ENCODE results near the gene CDH4. TPM values are rescaled to one million over a fixed set of nuclear protein-coding genes. Genes with fewer than 3 reads are reported as not detected.

Gene CDH4
- total RNA-seq, 6 experiments from 2014 or later: 5.8 to 12.8 (median 10.9) TPM

DNA sequence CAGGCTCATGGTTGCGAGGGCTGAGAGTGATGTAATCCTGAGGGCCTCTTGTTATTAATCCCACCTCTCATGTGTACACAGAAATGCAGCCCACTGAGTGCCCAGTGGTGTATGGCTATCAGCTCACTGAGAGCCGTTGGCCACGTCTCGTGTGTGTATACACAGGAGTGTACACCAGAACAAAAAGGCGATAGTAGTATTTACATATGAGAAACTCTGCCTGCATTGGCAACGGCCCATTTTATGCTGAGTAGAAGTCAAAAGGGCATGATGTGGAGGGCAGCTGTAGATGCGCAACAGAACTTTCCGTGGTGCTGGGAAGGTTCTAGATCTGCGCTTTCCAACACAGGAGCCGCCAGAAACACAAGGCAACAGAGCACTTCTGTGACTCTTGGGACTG lies 28.9 kb upstream of the CDH4 start:
- Mint-ChIP-seq H3K4me3 (no peak overlapping the region), H3K4me1 (ENCODE audit: low read depth) (peaks cover 34% of the 10 kb centered on the region), H3K27ac (no peak overlapping the region), H3K9me3 (no peaks in the 10 kb centered on the region), H3K27me3 (ENCODE audit: insufficient read depth) (peaks cover 7% of the 10 kb centered on the region), H3K36me3 (ENCODE audit: low read depth) (peaks cover 3% of the 10 kb centered on the region; the same call in 1 of the 2 replicates)
- no peak for DNase-seq
- TF ChIP-seq, protein P1, sequence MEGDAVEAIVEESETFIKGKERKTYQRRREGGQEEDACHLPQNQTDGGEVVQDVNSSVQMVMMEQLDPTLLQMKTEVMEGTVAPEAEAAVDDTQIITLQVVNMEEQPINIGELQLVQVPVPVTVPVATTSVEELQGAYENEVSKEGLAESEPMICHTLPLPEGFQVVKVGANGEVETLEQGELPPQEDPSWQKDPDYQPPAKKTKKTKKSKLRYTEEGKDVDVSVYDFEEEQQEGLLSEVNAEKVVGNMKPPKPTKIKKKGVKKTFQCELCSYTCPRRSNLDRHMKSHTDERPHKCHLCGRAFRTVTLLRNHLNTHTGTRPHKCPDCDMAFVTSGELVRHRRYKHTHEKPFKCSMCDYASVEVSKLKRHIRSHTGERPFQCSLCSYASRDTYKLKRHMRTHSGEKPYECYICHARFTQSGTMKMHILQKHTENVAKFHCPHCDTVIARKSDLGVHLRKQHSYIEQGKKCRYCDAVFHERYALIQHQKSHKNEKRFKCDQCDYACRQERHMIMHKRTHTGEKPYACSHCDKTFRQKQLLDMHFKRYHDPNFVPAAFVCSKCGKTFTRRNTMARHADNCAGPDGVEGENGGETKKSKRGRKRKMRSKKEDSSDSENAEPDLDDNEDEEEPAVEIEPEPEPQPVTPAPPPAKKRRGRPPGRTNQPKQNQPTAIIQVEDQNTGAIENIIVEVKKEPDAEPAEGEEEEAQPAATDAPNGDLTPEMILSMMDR (IDR thresholded peaks at IDR 0.05): no peak

DNA sequence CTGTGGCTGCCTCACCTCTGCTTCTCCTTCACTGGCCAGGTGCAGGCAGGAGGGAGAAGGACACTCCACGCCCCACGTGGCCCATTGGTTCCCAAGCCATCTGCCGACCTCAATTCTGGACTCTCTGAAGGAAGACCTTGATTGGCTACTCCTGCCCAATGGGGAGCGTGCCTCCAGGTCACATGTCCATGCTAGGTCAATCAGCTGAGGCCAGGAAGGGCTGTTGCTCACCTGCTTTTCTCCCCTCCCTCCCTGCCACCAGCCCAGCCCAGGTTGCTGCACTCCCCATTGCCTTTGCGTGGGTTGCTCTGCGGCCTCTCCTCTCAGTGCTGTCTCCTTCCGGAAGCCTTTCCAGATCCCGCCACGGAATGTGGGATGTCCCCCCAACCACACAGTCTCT lies 21.9 kb upstream of the CDH4 start:
- H3K36me3 Mint-ChIP-seq (ENCODE audit: low read depth): no peaks in the 10 kb centered on the region
- H3K4me1 Mint-ChIP-seq (ENCODE audit: low read depth): peaks cover 6% of the 10 kb centered on the region
- no peak overlapping the region for H3K4me3 Mint-ChIP-seq
- TF ChIP-seq, protein P1 (IDR thresholded peaks at IDR 0.05): no peak
- no peaks in the 10 kb centered on the region; the same call in 1 of the 2 replicates for H3K9me3 Mint-ChIP-seq
- H3K27me3 Mint-ChIP-seq (ENCODE audit: insufficient read depth): peaks cover 9% of the 10 kb centered on the region
- H3K27ac Mint-ChIP-seq: no peak overlapping the region
- DNase-seq: no peak

DNA sequence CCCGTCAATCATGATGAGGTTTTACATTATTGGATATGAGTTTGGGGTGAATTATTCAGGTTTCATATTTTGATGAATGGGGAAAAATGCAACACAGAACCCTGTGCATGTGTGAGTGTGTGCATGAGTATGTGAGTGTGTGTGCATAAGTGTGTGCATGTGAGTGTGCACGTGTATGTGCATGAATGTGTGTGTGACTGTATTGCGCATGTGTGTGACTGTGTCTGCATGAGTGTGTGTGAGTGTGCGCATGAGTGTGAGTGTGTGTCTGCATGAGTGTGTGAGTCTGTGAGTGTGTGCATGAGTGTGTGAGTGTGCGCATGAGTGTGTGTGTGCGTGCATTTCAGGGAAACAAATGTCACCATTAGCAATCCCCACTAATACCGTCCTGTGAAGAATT lies 18.5 kb upstream of the CDH4 start:
- no peak for DNase-seq
- no peak overlapping the region for H3K27ac Mint-ChIP-seq
- H3K36me3 Mint-ChIP-seq (ENCODE audit: low read depth): no peaks in the 10 kb centered on the region
- TF ChIP-seq, protein P1 (IDR thresholded peaks at IDR 0.05): no peak
- H3K27me3 Mint-ChIP-seq (ENCODE audit: insufficient read depth): peaks cover 19% of the 10 kb centered on the region
- H3K4me3 Mint-ChIP-seq: no peak overlapping the region
- peaks cover 6% of the 10 kb centered on the region for H3K4me1 Mint-ChIP-seq (ENCODE audit: low read depth)
- no peaks in the 10 kb centered on the region; the same call in 1 of the 2 replicates for H3K9me3 Mint-ChIP-seq

DNA sequence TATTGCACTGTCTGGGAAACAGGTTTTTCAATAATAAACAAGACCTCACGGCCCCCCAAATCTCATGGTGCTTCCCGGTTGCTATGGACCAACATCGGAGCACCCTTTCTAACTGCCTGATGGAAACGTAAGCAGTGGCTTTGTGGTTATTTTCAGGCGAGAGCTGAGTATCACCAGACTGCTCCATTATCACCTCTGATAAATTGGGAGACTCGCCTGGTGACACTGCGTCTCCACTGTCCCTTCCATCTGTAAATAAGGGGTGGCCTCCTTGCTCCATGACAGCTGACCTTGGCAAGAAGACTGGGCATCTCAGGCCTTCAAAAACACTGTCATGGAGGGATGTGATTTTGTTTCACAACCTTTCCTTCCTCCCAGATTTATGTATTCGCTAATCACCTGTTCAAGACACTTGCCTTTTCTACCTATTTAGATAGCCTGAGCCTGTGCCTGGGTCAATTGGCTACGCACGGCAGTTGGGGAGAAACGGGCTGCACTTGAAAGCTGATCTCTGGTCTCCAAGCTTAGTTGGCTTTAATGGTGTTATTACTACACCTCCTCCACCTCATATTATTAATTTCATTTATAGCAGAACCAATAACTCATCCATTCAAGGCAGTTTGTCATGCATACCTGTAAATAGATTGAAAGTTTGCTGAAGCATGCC lies 17.7 kb upstream of the CDH4 start:
- H3K4me1 Mint-ChIP-seq (ENCODE audit: low read depth): no peaks in the 10 kb centered on the region
- TF ChIP-seq, protein P1 (IDR thresholded peaks at IDR 0.05): no peak
- peaks cover 19% of the 10 kb centered on the region for H3K27me3 Mint-ChIP-seq (ENCODE audit: insufficient read depth)
- H3K36me3 Mint-ChIP-seq (ENCODE audit: low read depth): no peaks in the 10 kb centered on the region
- H3K27ac Mint-ChIP-seq: no peak overlapping the region
- no peak overlapping the region for H3K4me3 Mint-ChIP-seq
- no peaks in the 10 kb centered on the region; the same call in 1 of the 2 replicates for H3K9me3 Mint-ChIP-seq
- DNase-seq: no peak

DNA sequence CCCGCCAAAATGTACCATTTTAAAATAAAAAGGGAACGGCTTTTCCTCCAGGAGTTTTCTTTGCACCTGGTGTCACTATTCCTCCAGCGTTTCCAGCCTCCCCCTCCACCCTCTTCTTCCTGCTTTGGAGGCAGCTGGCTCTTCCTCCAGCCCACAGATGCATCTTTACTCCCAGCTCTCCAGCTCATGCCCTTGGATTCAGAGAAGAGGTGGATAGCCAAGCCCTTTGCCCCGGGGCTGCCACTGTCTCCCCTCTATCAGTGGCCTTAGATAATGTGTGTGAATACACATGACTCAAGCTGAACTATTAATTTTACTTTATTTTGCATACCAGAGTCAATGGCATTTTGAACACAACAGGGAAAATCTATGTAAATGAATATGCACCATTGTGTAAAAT lies 15.3 kb upstream of the CDH4 start:
- peaks cover 17% of the 10 kb centered on the region for H3K9me3 Mint-ChIP-seq
- TF ChIP-seq, protein P1 (IDR thresholded peaks at IDR 0.05): no peak
- H3K27ac Mint-ChIP-seq: no peak overlapping the region
- no peaks in the 10 kb centered on the region for H3K36me3 Mint-ChIP-seq (ENCODE audit: low read depth)
- no peaks in the 10 kb centered on the region for H3K4me1 Mint-ChIP-seq (ENCODE audit: low read depth)
- H3K4me3 Mint-ChIP-seq: no peak overlapping the region
- no peak for DNase-seq
- H3K27me3 Mint-ChIP-seq (ENCODE audit: insufficient read depth): peaks cover 19% of the 10 kb centered on the region
